Body of pancreas (tissue), 4 donors: ENCODE measurements around the gene GPR158. TPM values are rescaled to one million over a fixed set of nuclear protein-coding genes. Genes with fewer than 3 reads are reported as not detected.

Source experiments
- ATAC-seq: fragments of 150-250 bp; one replicate; pipeline ENCODE4 v1.9.1; 2016
- DNase-seq, 4 donors: peaks; one replicate each; pipeline ENCODE4 v3.0.0-alpha.2; 2019
- H3K27ac ChIP-seq, 4 donors: fragments of 200-600 bp; sonication (generic); 1 replicate in 3 of 4; 2 replicates in 1 of 4; pipeline versions ENCODE4 v1.5.1 to v1.6.1; 2016 to 2019; ENCODE audit warnings: mild to moderate bottlenecking in 1 of 4, mixed read lengths in 1 of 4, moderate library complexity in 1 of 4
- H3K27me3 ChIP-seq, 2 donors: fragments of 200-600 bp; sonication (generic); one replicate each; pipeline ENCODE4 v1.6.0; 2016; ENCODE audit warnings: mild to moderate bottlenecking in 1 of 2
- H3K36me3 ChIP-seq, 2 donors: fragments of 200-600 bp; sonication (generic); replicated peaks in 1 of 2; 2 replicates each; pipeline ENCODE4 v1.5.1; 2016; ENCODE audit warnings: low read depth in 2 of 2; ENCODE audit not compliant: insufficient read depth in 1 of 2
- H3K4me1 ChIP-seq: fragments of 200-600 bp; sonication (generic); one replicate; pipeline ENCODE4 v1.6.0; 2016
- H3K4me3 ChIP-seq, 2 donors: fragments of 200-600 bp; sonication (generic); 1 replicate in 1 of 2; 2 replicates in 1 of 2; pipeline ENCODE4 v1.5.1; 2016 to 2019
- H3K9me3 ChIP-seq, 3 donors: fragments of 200-600 bp; sonication (generic); 1 replicate in 2 of 3; 2 replicates in 1 of 3; pipeline ENCODE4 v1.5.1; 2016
- CTCF ChIP-seq, 7 experiments: fragments of 450-650 bp in 4 of 7; fragments of 200-600 bp in 3 of 7; sonication (generic) in 3 of 7; IDR thresholded peaks; one replicate each; pipeline ENCODE4 v1.5.1; 2016 to 2019; ENCODE audit warnings: antibody characterized with exemption in 7 of 7
- POLR2A ChIP-seq, 3 donors: fragments of 450-650 bp; IDR thresholded peaks; one replicate each; pipeline ENCODE4 v1.6.1; 2016; ENCODE audit warnings: antibody characterized with exemption in 3 of 3, mild to moderate bottlenecking in 2 of 3
- WGBS, 2 donors: methylation state at CpG; one replicate each; pipeline ENCODE4 v1.1.5; 2017; 5-methylcytosine and 5-hydroxymethylcytosine counted together
- intact Hi-C: fragments of 100-400 bp; cut with DNase I; formaldehyde crosslinking; loops from one replicate; pipeline ENCODE4 v1.15.1; 2023
- total RNA-seq, 2 donors: library from RNA; depleted of rRNA; stranded (reverse); fragments of >200 nt; gene quantifications; one replicate each; pipeline ENCODE4 v1.1.0, GENCODE V29; 2016

Gene GPR158
- total RNA-seq, 2 donors from 2014 or later: 0.52 TPM; not detected in 1

DNA sequence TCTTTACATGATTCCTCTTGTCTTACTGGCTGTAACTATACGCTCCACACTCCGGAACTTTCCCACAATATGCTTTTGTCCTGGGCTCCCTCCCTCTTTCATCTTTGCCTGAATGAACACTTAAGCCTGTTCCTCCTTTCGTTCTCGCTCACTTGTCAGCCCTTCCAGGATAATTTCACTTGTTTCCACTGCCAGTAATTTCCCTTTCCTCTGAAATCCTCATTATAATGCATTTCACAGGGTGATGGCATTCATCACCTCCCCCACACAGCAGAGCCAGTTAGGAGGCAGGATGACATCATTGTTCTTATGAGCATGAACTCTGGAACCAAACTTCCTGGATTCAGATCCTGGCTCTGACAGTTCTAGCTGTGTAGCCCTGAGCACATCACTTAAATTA is 372.6 kb downstream of the GPR158 start:
- no peaks in the 10 kb centered on the region for H3K36me3 ChIP-seq
- no peaks in the 10 kb centered on the region for H3K9me3 ChIP-seq
- H3K4me1 ChIP-seq: no peaks in the 10 kb centered on the region
- no peak overlapping the region for H3K27ac ChIP-seq
- H3K27me3 ChIP-seq: no peaks in the 10 kb centered on the region
- ATAC-seq (no peak), DNase-seq (no peak)
- TF ChIP-seq CTCF (IDR thresholded peaks at IDR 0.05): no peak
- TF ChIP-seq POLR2A (IDR thresholded peaks at IDR 0.05): no peak
- intact Hi-C loops: no loop called here
- WGBS, 2 donors: 51 to 60% methylated on average over 4 of the region's 4 CpGs
- no peak overlapping the region for H3K4me3 ChIP-seq

- no peak overlapping the region for H3K4me3 ChIP-seq
- intact Hi-C loops: no loop called here
- H3K36me3 ChIP-seq: no peaks in the 10 kb centered on the region
- H3K27ac ChIP-seq: no peak overlapping the region
- WGBS, 2 donors: 74 to 75% methylated on average over 5 of the region's 5 CpGs
- H3K9me3 ChIP-seq: no peaks in the 10 kb centered on the region
- TF ChIP-seq CTCF (IDR thresholded peaks at IDR 0.05) (no peak), POLR2A (IDR thresholded peaks at IDR 0.05) (no peak)
- no peak for DNase-seq
- no peaks in the 10 kb centered on the region for H3K4me1 ChIP-seq
- ATAC-seq: no peak
- no peaks in the 10 kb centered on the region for H3K27me3 ChIP-seq
Measured at GRCh38 chr10:25552283-25552919, 377.6 kb downstream of the GPR158 start.

- DNase-seq (no peak), ATAC-seq (no peak)
- Histone ChIP-seq H3K4me1 (no peaks in the 10 kb centered on the region), H3K4me3 (no peak overlapping the region), H3K27ac (no peak overlapping the region), H3K36me3 (no peaks in the 10 kb centered on the region), H3K27me3 (no peaks in the 10 kb centered on the region), H3K9me3 (no peaks in the 10 kb centered on the region)
- no peak for TF ChIP-seq POLR2A (IDR thresholded peaks at IDR 0.05)
- no peak for TF ChIP-seq CTCF (IDR thresholded peaks at IDR 0.05)
- intact Hi-C loops: no loop called here
- WGBS, 2 donors: 63 to 69% methylated on average over 5 of the region's 5 CpGs
Measured at GRCh38 chr10:25555865-25556264, 381.1 kb downstream of the GPR158 start.

DNA sequence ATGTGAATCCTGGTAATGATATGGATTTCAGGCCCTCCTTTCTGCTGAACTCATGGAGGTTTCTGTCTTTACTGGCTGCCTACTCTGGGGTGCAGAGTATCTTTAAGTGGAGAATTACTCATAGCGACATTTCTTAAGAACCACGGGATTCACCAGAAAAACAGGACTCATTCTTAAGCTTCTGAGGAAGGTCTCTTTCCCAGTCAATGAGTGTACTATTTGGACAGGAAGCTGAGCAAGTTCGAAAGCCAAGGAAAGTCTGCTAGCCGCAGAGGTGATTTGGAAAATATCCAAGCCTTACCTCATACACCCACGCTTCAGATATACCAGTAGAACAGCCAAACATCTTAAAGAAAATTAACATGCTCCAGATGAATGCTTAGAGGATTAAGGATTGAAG is 381.7 kb downstream of the GPR158 start:
- Histone ChIP-seq H3K36me3 (no peaks in the 10 kb centered on the region), H3K9me3 (no peaks in the 10 kb centered on the region), H3K4me1 (no peaks in the 10 kb centered on the region), H3K27ac (no peak overlapping the region), H3K4me3 (no peak overlapping the region), H3K27me3 (no peaks in the 10 kb centered on the region)
- ATAC-seq (no peak), DNase-seq (no peak)
- 41 to 49% methylated on average over 5 of the region's 5 CpGs for WGBS, 2 donors
- intact Hi-C loops: no loop called here
- TF ChIP-seq POLR2A (IDR thresholded peaks at IDR 0.05): no peak
- no peak for TF ChIP-seq CTCF (IDR thresholded peaks at IDR 0.05)

GRCh38 chr10:25557136-25557535 is 382.3 kb downstream of the GPR158 start:
- WGBS, 2 donors: 36 to 48% methylated on average over 3 of the region's 3 CpGs
- TF ChIP-seq POLR2A (IDR thresholded peaks at IDR 0.05) (no peak), CTCF (IDR thresholded peaks at IDR 0.05) (no peak)
- Histone ChIP-seq H3K4me1 (no peaks in the 10 kb centered on the region), H3K4me3 (no peak overlapping the region), H3K36me3 (no peaks in the 10 kb centered on the region), H3K9me3 (no peaks in the 10 kb centered on the region), H3K27ac (no peak overlapping the region), H3K27me3 (no peaks in the 10 kb centered on the region)
- intact Hi-C loops: no loop called here
- no peak for ATAC-seq
- DNase-seq: no peak
